Panc1 (cell line): ENCODE data around the gene SOD1.

Source experiments
- POLR2AphosphoS5 ChIP-seq: IDR thresholded peaks from 2 replicates; pipeline ENCODE4 v1.6.1; 2012; ENCODE audit warnings: mild to moderate bottlenecking, low read depth, low read length, moderate library complexity
- SIN3A ChIP-seq: IDR thresholded peaks from 2 replicates; pipeline ENCODE4 v1.6.1; 2012; ENCODE audit warnings: low read depth, mild to moderate bottlenecking, low read length, moderate library complexity, borderline replicate concordance; ENCODE audit not compliant: insufficient read depth
- TF ChIP-seq, protein P1 (sequence below): fragments of 450-650 bp; IDR thresholded peaks from 2 replicates; pipeline ENCODE4 v1.5.1; 2017; ENCODE audit warnings: mild to moderate bottlenecking

DNA sequence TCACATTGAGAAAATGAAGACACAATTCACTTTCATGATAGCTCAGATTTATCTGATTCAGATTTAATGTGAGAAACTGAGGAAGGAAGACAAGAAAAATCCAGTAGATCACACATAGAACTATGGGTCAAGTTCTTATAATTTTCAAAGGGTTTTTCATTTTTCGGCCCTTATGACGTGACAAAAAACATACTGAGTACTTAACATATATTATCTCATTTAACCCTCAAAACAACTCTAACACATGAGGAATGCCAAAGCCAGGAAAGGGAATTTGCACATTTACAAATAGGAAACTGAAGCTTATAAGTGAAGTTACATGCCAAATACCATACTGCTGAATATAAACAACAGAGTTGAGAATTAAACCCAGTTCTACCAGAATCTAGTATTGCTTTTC is 27.6 kb downstream of the SOD1 start:
- TF ChIP-seq, protein P1, sequence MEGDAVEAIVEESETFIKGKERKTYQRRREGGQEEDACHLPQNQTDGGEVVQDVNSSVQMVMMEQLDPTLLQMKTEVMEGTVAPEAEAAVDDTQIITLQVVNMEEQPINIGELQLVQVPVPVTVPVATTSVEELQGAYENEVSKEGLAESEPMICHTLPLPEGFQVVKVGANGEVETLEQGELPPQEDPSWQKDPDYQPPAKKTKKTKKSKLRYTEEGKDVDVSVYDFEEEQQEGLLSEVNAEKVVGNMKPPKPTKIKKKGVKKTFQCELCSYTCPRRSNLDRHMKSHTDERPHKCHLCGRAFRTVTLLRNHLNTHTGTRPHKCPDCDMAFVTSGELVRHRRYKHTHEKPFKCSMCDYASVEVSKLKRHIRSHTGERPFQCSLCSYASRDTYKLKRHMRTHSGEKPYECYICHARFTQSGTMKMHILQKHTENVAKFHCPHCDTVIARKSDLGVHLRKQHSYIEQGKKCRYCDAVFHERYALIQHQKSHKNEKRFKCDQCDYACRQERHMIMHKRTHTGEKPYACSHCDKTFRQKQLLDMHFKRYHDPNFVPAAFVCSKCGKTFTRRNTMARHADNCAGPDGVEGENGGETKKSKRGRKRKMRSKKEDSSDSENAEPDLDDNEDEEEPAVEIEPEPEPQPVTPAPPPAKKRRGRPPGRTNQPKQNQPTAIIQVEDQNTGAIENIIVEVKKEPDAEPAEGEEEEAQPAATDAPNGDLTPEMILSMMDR: no peak
- TF ChIP-seq POLR2AphosphoS5 (no peak), SIN3A (no peak)
